GM23338 (cell line): ENCODE measurements around the gene HOXB5.

ENCODE experiments used
- CTCF ChIP-seq, 2 experiments: fragments of 200-600 bp in 1 of 2; sonication (generic) in 1 of 2; conservative IDR thresholded peaks; 2 replicates each; pipeline versions ENCODE4 v1.5.1 to v1.6.1; 2016 to 2017; ENCODE audit warnings: antibody characterized with exemption in 2 of 2, low read depth in 2 of 2, mild to moderate bottlenecking in 2 of 2, moderate library complexity in 1 of 2
- POLR2AphosphoS5 ChIP-seq: IDR thresholded peaks from 2 replicates; pipeline ENCODE4 v1.6.1; 2016; ENCODE audit warnings: antibody characterized with exemption, low read depth

GRCh38 chr17:48601539-48602425, 8.2 kb upstream of the HOXB5 start:
- TF ChIP-seq CTCF (conservative IDR thresholded peaks at IDR 0.05; ENCODE audit: low read depth in 2 of 2) (no peak), POLR2AphosphoS5 (no peak)
